Glomerular visceral epithelial cell (primary cell): ENCODE measurements around the gene APBA3.
A peak's percentile ranks its signal among the peaks of the same experiment; 100 is the strongest.
"Not testable (repeated sequence)": the region's sequence is repeated elsewhere in the genome, so short reads cannot be mapped to it uniquely, and the experiment has no call there.

Experiments used
- DNase-seq: peaks from one replicate; pipeline ENCODE4 v3.0.0-alpha.2; 2016; ENCODE audit errors: extremely low spot score

Gene APBA3

DNA sequence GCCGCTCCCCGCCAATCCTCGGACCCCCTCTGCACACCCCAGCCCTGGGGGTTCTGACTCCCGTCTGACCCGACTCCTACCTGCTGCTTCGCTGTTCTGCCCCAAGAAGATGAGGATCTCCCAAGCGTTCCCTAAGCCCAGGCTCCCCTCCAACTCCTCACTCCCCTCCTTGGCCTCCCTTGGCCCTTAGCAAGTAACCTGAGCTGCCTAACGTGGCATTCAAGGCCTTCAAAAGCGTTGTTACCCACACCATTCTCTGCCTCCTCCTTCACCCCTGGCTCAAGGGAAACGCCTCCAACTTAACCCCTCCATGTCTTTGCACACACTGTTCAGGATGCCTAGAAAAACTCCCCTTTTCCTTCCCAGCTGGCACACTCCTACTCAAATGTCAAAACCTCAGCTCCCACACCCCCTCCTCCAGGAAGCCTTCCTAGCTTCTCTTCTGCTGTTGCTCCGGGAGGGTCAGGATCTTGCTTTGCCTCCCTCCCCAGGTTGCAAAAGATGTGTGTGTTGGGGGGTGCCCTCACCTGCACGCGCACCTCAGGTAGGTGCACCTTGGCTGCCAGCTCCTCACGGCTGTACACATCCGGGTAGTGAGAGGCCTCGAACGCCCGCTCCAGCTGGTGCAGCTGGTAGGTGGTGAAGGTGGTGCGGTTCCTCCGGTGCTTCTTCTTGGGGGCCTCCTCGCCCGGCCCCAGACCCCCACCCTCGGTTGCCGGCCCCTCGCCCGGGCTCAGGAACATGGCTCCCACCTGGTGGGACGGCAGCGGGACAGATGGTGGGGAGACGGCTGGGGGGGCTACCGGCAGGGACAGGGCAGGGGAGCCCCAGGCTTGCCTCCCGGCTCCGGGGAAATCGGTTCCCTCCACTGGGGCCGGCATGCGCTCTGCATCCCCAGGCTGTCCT lies 9.8 kb upstream of the APBA3 start:
- DNase-seq: no peak

DNA sequence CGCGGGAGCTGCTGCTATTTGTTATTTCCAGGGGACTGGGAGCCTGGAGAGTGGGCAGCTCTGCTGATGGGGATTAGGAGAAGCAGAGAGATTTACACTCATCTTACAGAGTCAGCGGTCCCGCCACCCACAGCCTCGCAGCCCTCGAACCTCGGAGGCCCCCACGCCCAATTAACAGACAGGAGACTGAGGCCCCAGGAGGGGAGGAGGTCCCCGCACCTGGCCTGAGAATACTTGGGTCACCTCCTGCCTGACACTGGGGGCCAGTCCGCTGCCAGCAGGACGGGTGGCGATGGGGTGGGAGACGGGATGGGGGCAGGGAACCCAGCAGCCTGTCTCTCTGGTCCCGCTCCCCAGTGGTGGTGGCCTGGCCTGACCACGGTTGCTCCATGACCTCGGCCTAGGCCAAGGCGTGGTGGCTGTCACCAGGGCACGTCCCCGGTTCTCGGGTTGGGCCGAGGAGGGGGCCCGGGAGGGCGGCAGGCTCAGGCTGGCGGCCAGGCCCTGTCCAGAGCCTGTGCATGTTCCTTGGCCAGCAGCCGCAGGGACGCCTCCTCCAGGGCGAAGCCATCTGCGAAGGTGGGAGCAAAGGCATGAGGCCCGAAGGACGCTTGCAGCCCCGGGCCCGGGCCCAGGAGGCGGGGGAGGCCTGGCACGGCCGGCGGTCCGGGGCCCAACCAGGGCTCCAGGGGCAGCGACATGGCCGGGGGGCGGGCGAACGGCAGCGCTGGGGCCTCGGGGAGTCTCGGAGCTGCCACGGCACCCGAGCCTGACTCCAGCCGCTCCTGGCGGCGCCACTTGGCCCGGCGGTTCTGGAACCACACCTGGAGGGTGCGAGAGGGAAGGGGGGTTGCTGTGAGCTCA lies 8.9 kb upstream of the APBA3 start:
- no peak for DNase-seq

DNA sequence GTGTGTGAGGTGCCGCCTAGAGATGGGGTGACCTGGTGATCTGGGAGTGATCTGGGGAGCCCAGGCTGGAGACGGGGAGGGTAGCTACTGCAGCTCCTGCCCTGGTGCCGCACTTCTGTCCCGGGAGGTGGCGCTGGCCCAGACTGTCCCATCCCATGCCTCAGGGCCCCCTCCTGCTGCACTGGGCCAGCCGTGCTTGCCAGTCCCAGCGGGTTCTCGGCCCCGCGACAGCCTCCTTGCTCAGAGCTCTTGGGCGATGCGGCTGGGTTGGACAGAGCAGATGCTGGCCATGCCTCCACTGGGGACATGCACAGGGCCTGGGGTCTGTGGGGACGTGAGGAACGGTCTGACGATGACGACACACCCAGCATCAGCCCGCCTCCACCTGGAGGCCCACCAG lies 8.0 kb upstream of the APBA3 start:
- DNase-seq: no peak

DNA sequence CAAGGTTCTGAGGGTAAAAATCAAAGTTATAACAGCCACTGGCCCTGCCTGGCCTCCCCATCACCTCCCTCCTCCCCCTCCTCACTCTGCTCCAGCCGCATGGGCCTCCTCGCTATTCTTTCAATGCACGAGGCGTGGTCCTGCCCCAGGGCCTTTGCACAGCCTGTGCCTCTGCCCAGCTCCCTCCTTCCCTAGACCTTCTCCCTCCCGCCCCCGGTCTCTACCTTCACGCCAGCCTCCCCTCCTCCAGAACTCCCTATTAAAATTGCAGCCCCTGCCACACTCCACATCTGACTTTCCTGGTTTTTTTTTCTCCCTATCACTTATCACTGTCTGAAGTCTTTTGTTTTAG lies 7.2 kb upstream of the APBA3 start:
- DNase-seq: no peak

DNA sequence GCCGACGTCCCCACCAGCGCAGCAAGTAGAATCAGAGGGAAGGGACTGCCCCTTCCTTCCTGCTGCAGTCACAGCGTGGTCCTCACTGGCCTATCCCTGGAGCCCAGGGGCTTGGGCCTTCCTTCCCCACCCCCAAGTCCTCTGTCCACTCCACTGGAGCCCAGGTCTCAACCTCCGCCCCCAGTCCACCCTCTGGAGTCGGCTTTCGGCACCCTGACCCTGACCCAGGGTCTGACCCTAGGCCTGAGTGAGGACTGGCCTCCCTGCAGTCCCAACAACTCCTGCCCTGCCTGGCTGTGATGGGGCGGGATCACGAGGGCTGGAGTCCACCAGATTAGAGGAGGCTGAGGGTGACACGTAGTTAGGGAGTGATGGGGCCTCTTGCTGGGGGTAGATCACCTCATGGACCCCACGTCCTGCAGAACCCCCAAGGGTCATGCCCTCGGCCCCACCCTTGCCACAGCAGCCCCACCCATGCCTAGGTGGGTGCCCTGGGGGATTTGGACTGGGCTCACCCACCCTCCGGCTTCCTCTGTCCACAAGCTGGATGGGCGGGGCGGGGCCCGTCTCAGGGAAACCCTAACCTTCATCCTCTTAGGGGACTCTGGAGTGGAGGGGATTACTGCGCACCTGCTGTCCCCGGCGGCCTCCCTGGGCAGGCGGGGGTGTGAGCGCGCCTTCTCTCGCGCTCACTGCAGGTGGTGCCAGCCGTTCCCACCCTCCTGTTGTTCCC lies 6.7 kb upstream of the APBA3 start:
- no peak for DNase-seq

DNA sequence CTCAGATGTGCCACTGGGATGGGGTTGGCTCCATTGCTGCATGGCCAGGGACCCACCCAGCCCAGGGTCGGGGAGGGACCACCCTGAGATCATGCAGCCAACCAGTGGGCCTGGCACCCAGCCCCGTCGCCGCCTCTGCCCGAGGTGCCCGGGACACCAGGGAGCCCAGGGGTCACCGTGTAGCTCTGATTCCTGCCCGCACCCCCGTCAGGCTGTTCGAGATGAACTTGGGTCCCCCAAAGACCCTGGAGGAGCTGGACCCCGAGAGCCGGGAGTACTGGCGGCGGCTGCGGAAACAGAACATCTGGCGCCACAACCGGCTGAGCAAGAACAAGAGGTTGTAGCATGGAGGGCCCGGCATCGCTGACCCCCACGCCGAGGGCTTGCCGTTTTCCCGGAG lies 5.6 kb upstream of the APBA3 start:
- no peak for DNase-seq

DNA sequence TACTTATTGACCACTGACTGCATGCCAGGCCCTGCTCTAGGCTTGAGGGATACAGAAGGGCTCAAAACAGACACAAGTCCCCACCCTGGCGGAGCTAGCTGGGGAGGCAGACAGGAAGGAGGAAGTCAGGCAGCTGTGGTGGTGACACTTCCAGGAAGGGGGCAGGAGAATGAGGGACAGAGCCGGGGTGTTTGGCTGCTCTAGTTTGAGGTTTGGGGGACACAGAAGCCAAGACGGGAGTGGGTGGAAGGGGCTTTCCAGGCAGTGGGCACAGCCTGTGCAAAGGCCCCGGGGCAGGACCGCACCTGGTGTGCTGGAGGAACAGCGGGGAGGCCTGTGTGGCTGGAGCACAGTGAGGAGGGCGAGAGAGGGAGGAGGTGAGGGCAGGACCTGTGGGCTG lies 5.0 kb upstream of the APBA3 start:
- DNase-seq: no peak

DNA sequence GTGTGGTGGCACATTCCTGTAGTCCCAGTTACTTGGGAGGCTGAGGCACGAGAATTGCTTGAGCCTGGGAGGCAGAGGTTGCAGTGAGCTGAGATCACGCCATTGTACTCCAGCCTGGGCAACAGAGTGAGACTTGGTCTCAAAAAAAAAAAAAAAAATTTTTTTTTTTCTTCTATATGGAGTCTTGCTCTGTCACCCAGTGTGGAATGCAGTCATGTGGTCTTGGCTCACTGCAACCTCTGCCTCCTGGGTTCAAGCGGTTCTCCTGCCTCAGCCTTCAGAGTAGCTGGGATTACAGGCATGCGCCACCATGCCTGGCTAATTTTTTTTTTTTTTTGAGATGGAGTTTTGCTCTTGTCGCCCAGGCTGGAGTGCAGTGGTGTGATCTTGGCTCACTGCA lies 4.3 kb upstream of the APBA3 start:
- not testable (repeated sequence) for DNase-seq

DNA sequence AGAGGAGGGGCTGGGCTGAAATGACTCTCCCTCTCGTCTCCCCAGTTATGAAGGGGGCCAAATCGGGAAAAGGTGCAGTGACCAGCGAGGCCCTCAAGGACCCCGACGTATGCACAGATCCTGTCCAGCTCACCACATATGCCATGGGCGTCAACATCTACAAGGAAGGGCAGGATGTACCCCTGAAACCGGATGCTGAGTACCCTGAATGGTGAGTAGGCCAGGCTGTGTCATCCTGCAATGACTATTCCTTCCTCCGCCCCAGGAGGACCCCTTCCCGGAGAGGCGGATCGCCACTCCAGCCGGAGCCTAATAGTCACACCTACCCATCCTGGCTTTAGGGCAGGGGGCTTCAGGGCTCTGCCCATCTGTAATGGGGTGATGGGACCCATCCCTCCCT lies 3.6 kb upstream of the APBA3 start:
- no peak for DNase-seq

DNA sequence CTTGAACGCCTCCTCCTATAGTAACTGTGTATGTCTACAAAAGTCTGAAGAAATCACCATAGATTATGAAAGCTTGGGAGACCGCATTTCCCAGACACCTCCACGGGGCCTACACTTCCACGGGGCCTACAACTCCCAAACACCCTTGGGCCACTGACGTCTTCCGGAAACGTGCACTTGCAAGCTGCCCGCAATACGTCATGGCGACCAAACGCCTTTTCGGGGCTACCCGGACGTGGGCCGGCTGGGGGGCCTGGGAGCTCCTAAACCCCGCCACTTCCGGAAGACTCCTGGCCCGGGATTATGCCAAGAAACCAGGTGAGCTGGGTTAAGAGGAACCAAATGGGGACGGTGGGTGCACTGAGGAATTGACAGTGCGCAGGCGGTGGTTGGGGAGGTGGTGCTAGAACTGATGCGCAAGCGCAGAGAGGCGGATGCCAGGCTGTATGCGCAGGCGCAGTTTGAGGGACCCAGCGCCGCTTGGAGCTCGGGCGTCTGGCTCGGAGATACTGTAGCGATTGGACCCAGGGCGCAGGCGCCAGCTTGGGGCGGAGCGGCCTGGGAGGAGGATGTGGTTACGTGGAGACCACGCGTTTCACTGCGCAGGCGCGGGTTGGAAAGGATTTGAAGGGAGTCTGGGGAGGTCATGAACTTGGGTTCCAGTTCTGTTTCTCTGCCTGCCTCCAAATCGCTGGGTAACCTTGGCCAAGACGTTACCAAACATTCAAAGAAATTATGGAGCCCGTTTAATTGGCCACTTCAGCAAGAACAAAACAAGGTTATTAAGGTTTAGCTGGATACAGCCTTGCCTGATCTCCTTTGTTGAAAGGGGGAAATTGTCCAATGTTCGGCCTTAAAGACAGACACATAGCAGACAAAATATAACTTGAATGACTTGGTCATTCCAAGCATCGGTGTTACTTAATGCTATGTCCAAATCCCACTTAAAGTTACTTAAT lies 1.3 kb upstream of the APBA3 start, which contains the start of gene MRPL54:
Gene MRPL54 (plus strand): TSS at position 182 of the 959 bp plus-strand sequence. CDS start 19 bp downstream, at position 201.
- DNase-seq: peak; percentile 99

DNA sequence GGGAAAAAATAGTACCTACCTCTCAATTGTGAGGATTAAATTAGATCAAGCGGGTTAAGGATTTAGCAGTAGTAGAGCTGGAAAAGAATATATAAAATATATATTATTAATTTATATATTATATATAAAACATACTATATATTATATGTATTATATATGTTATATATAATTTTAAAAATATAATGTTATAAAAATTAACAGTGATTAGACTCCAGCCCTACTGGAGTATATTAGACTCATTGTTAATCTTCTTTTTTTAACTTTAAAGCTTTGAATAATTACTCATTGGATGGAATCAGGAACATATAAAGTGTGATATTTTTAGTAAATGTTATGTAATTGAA lies 610 bp upstream of the APBA3 start:
- DNase-seq: no peak

DNA sequence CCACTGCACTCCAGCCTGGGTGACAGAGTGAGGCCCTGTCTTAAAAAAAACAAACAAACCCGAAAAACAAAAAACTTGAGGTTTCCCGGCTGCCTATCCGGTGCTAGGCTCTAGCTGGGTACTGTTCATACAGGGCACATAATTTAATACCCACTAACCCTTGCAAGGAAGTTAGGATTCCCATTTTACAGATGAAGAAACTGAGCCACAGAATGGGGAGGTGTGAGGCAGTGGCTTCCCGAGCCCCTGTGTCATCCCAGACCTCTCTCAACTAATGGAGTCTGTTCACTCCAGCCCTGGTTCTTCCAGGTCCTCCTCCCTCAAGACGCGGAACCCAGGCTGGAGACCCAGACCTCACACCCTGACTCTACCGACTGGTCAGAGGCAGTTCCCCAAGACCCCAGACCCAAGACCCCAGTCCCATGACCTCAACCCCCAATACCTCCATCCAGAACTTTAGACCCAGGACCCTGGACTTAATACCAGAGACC lies 576 bp downstream of the APBA3 start:
- no peak for DNase-seq

DNA sequence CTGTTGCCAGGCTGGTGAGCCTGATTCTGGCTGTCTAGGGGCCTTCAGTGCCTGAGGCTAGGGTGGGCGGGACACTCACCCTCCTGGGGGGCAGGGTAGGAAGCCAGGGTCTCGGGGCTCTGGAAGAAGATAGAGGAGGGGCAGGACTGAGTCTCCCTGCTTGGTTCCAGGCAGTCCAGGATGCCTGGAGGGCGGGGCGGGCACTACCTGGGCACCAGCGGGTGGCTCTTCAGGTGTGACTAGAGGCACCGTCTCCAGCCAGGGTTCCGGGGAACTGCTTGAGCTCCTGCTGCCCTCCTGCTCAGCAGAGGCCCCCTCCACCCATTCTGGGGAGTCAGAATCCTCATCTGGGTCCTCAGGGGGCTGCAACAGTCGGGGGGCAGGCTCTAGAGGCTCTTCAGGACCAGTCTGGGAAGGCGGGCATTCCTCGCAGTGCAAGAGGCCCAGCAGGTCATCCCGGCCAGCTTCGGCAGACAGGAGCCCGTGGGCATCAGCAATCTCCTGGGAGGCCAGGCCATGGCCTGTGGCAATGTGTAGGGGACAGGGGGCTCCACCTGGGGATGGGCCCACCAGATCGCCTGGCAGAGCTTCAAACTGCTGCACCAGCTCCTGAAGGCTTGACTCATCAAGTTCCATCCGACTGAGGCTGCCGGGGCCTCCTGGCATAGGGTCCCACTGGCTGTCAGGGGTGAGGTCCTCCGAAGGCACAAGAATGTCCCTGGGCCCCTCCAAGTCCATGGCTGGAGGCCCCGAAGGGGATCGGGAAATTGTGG lies 1.8 kb downstream of the APBA3 start:
- DNase-seq: no peak

DNA sequence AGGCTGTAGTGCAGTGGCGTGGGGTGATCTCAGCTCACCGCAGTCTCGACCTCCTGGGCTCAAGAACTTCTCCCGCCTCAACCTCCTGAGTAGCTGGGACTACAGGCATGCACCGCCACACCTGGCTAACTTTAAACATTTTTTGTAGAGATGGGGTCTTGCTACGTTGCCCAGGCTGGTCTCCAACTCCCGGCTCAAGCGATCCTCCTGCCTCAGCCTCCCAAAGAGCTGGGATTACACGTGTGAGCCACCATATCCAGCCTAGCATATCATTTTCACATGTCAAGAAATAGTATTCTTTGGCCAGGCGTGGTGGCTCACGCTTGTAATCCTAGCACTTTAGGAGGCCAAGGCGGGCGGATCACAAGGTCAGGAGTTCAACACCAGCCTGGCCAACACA lies 3.2 kb downstream of the APBA3 start:
- not testable (repeated sequence) for DNase-seq

DNA sequence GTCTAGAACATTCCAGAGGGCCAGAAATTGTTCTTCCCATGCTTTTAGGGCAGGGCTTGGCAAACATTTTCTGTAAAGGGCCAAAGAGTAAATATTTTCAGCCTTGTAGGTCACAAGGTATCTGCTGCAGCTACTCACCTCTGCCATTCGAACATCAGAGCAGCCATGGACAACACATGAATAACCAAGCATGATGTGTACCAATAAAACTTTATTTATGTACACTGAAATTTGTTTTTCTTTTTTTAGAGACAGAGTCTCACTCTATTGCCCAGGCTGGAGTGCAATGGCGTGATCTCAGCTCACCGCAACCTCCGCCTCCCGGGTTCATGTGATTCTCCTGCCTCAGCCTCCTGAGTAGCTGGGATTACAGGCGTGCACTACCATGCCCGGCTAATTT lies 3.8 kb downstream of the APBA3 start:
- not testable (repeated sequence) for DNase-seq

DNA sequence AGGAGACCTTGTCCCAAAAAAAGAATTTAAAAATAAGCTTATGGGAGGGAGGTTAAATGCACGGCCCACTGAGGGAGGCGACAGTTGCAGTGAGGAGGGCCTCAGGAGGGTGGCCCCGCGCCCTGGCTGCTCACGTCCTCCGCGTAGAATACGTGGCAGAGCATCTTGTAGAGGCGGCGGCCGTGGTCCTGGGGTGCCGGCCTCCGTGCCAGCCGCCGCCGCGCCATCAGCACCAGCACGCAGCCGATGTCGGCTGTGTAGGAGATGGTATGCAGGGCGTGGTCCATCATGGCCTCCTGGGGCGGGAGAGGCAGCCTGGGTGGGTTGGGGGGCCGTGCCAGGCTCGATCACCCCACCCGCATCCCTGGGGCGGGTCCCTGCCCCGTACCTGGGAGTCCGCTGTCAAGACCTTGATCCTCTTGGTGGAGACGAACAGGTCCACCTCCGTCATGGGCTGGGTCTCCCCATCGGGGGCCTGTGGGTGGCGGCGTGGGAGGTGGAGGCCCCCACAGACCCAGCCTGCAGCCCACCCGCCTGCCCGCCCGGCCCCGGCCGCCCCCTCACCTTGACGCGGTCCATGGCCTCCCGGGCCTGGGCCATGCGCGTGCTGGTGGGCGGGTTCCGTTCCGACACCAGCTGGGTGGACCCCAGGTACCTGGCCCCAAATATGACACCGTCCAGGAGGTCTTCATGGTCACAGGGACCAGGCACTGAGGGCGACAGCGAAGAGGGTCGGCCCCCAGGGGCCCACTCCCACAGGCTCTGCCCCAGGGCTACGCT lies 7.7 kb downstream of the APBA3 start:
- no peak for DNase-seq

DNA sequence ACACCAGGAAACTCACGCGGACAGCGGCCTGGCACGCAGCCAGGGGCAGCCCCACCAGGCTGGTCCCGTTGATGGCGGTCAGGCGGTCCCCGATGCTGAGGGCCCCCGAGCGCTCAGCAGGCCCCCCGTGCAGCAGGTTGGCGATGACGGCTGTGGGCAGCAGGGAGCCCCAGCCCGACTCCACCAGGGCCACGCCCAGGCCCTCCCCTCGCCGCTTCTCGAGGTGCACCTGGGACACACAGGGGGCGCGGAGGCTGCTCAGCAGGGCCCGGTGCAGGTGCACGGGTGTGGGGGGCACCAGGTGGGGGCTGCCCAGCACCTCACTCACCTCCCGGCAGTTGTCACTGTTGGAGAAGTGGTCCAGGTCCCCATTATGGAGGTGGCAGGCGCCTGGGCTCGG lies 9.0 kb downstream of the APBA3 start:
- no peak for DNase-seq

DNA sequence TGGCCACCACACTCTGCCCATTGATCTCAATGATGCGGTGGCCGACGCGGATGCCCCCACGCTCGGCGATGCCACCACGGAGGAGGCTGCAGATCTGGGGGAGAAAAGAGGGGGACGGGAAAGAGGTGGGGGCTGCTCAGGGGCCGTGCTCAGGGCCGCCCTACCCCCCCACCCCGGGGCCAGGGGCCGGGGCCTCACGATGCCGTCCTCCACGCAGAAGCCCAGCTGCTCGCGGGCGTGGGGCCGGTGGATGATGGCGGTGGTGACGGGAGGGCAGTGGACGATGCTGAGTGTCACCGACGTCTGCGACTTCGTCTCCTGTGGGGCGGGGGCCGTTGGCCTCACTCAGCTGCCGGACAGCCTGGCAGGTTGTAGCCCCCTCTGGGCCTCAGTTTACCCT lies 10.3 kb downstream of the APBA3 start:
- no peak for DNase-seq

DNA sequence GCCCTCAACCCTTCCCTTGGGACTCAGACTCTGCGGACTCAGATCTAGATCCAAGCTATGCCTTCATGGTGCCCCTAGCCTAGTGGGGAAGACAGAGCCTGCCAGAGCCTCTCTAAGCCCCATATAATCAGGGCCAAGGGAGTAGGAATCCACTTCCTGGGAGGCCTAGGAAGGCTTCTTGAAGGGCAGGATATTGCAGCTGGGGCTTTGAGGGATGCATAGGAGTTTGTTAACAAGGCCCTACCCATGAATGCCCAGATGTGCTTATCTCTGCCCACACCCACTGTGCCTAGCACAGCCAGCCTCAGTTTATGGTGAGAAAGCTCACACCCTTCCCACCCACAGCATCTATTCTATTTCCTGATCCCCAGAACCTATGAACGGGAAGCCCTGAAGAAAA lies 11.3 kb downstream of the APBA3 start:
- no peak for DNase-seq
